GM04504 (cell line): ENCODE results near the gene RARA.
"Not testable (repeated sequence)": the region's sequence is repeated elsewhere in the genome, so short reads cannot be mapped to it uniquely, and the experiment has no call there.

ENCODE experiments used
- DNase-seq: peaks from one replicate; pipeline ENCODE4 v3.0.0-alpha.2; 2012; ENCODE audit warnings: low read depth

Gene RARA

DNA sequence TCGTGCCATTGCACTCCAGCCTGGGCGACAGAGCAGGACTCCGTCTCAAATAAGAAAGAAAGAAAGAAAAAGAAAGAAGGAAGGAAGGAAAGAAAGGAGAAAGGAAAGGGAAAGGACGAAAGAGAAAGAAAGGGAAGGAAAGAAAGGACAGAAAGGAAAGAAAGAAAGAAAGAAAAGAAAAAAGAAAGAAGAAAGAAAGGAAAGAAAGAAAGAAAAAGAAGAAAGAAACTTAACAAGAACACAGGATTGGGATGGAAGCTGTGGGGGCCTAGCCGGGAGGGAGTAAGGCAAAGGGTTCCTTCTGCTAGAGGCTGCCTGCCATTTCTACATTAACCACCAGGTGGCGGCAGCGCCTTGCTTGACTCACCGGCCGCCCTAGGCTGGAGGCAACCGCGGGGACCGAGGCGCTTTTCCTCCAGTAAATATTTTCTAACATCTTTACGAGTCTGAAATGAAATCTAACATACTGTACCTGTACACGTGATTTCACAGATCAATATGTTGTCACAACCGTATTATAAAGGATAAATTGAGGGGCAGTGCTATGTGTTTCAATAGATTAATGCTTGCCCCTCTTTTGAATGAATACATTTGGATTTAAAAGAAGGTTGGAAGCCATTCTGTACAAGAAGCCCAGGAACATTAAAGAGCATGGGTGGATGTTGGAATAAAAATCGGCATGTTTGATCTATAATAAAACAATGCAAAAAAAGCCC, 49.5 kb downstream of the RARA start:
- DNase-seq: peak; percentile 70

DNA sequence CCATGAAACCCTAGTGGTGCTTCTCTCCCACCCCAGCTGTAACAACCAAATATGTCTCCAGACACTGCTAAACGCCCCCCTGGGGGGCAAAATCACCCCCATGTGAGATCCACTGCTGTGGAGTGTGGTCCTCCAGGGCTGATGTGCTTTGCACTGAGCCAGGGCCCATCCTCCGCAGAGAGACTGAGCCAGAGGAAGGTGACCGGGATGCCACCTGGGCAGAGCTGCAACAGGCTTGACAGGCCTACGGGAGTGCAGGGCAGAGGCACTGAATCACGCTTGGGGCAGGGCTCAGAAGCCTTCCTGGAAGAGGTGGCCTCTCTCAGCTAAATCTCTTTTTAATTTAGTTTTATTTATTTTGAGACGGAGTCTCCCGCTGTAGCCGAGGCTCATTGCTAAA, 51.1 kb downstream of the RARA start:
- no peak for DNase-seq

DNA sequence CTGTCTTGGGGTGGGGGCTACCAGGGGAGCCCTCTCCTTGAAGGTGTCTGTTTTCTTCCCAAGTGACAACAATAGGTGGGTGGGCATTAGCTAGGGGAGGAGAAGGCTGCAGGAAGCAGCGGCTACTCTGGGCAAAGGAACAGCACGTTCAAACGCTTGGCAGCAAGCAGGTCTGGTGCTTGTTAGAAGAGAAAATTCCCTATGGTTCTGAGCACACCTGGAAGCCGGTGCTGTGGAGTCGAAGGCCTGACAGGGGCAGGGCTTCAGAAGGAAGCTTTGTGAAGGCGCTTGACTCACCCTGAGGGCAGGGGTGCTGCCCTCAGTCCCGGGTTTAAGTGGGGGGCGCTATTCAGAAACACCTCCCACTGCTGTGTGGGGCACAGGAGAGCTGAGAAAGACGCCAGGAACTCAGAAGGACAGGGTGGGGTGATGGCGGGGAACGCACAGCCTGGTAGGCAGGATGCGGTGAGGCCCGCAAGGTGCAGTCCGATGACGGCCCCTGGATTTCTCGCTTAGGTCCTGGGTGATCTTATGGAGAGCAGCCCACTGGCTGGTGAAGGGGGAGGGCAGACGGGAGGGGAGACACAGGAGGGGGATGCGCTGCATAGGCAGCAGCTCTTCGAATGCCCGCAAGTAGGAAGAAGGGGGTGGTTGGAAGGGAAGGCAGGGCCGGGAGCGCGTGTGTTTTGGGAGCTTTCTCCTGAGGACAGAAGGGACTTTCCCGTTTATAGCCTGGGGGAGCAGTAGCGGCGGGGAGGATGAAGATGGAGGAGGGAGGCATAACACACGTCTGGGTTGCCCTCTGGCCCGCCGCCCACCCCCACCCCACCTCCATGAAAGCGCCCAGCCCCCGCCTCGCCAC, 52.3 kb downstream of the RARA start:
- no peak for DNase-seq

DNA sequence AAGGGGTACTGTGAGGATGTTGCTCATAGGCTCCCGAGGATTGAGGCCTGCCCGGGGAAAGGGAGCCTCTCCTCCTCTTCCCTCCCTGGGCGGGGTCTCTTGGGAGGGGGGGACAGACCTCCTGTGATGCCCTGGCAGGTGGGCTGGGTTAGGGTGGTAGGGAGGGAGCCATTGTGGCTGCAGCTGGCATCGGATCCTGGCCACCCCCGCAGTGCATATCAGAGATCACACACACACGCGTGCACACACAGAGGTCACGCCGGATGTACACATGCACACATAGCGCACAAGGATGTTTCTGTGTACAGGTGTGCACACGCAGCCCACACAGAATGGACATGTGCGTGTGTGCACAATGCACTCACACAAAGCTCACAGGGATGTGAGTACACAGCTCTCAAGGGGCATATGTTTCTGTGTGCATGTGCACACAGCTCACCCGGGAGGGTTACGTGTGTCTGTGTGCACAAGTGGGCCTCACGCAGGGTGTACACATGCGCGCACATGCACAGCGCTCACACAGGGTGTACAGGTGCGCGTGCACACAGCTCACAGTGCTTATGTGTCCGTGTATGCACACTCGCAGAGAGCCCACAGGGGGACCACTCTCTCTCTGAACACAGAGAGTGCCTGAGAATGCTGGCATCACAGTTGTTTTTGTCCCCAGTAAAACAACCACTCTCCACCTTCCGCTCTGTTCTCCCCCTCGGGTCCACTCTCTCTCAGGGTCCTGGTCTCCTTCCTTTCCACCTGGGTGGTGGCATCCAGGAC, 53.1 kb downstream of the RARA start:
- DNase-seq: no peak

DNA sequence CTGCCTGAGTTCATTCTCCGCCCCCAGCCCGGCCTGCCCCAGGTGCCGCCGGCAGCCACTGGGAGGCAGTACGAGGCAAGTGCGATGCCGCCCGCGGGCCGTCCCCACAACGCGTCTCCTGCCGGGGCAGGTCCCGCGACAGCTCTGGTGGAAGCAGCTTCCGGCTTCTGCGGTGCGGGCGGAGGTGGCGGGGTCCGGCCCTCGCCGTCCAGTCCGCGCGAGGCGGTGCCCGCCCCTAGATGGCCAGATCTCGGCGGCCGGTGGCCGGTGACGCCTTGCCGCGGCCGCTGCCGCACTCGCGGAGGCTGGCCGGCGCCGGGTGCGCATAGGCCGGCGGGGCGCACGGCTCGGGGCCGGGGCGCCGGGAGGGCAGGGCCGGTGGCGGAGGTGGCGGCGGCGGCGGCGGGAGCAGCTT, 53.7 kb downstream of the RARA start:
- no peak for DNase-seq

DNA sequence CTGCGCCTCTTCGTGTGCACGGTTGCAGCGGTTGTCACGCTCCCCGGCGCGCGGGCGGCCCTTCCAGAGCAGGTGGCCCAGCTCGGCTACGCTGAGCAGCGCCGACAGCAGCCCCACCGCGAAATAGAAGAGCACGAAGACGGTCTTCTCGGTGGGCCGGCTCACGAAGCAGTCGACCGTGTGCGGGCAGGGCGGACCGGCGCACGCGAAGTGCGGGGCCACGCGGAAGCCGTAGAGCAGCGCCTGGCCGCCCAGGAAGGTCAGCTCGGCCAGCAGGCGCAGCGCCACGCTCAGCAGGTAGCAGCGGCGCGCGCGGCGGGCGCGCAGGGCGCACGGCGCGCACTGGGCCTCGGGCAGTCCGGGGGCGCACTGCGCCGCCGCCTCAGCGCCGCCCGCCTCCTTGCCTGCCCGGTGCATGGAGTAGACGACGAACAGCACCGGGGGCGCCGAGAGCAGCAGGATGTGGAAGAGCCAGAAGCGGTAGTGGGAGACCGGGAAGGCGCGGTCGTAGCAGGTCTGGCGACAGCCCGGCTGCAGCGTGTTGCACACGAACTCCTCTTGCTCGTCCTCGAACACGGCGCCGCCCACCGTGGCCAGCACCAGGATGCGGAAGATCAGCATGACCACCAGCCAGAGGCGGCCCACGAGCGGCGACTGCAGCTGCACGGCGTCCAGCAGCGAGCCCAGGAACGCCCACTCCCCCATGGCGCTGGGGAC, 54.3 kb downstream of the RARA start:
- no peak for DNase-seq

DNA sequence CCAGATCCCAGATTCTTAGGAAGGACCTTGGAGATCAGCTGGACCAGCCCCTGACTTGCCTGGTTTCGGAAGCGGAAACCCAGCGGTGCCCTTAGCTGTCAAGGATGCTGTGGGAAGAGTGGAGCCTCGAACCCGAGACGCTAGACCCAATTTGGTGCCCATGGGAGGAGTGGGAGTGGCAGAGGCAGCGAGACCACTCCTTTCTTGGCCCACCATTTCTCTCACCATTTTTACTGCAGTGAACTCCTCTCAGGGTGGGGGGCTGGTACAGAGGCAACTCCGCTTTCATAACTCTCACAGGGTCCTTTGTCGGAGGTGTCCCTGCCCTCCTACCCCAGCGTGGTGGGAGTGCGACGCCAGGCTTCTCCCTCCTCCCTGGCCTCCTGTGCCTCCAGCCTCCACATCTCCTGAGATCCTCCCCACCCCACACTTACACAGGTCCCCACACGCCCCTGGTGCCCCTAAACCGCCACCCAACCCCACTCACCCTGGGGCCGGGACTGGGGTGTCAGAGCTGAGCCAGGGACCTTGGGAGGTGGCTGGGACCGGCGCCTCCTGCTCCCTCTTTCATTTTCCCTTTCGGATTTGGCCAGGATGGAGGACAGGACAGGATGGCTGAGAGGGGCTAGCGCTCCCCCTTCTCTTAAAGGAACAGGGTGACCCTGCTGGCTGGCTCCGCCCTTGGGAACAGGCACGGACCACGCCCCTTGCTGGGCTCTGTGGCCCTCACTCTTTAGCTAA, 55.3 kb downstream of the RARA start, which contains the start of gene GJD3:
Gene GJD3 (minus strand): TSS at position 617 of the 741 bp plus-strand sequence. CDS start 922 bp downstream, outside the sequence.
- DNase-seq: no peak

DNA sequence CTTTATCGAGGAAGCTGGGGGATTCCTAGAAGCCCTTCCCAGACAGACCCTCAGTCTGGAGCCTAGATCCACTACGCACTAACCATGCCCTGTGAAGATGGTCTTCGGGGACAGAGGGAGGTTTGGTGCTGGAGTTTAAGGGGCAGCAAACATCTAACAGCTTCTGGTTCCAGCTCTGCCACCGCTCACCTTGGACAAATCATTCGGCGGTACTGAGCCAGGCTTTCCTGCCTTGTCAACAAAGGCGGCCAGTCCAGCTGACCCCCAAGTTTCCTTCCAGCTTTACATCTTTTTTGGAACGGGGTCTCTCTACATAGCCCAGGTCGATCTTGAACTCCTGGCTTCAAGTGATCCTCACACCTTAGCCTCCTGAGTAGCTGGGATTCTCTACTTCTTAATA, 55.9 kb downstream of the RARA start:
- DNase-seq: no peak

DNA sequence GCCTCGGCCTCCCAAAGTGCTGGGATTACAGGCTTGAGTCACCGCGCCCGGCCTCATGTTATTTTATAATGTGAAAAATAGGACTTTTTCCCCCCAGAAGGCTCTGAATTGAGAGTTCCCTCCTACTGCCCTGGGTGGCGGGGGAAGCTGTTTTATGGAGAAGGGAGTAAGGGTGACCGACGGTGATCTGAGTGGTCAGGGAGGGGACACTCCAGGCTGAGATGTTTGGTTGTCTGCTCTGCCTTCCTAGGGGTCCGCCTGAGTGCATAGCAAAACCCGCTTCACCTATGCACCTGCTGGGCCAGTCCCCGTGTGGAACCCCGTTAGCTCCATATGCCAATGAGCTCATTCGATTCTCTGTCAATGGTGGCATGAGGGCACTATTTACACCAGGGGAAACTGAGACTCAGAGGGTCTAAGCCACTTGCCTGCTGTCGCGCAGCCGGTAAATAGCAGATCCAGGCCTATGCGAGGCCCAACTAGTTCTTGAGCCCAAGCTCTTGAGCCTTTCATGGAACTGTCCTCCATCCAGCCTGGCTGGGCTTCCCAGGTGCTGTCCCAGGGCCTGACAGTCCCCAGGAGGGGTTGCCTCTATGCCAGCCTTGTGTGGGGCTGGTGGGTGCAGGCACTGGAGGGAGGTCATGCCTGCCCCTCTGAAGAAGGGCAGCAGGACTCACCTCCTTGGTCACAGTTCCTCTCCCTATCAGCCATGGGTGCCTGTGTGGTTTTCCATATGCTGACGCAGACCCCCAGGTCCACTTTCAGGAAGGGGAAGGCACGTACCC, 57.3 kb downstream of the RARA start:
- no peak for DNase-seq

DNA sequence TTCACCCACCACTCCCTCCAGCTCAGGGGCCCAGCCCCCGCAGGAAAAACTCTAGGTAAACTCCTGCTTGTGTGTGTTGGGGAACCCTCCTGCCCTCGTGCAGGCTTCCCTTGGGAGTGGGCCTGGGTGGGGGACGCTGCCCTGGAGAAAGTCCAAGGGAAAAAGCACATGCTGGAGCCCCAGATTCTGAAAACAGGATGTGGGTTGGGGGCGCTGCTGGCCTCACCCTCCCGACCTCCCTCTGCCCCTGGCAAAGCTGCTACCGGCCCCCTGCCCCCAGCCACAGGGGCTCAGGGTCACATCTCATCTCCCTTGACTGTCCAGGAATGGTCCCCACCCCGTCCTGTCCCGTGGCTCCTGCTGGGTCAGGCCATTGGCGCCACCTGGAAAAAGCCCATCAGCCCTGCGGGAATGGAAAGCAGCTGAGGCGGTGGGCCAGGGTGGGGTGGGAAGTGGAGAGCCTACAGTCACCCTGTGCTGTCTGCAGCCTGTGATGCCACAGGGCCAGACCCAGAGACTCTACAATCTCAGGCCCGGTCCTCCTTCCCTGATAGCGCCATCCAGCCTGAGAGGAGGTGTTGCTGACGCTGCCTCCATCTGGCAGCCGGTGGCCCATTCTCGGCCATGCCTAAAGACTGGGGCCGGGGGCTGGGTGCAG, 58.0 kb downstream of the RARA start:
- DNase-seq: no peak

DNA sequence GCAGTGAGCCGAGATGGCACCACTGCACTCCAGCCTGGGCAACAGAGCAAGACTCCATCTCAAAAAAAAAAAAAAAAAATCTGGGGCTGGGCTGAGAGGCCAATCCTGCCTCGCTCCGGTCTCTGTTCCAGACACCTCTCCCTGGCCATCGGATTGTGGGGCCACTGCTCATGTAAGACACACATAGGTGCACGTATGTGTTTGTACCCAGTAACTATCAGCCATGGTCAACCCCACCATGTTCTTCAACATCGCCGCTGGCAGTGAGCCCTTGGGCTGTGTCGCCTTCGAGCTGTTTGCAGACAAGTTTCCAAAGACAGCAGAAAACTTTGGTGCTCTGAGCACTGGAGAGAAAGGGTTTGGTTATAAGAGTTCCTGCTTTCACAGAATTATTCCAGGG, 58.7 kb downstream of the RARA start:
- DNase-seq: not testable (repeated sequence)

DNA sequence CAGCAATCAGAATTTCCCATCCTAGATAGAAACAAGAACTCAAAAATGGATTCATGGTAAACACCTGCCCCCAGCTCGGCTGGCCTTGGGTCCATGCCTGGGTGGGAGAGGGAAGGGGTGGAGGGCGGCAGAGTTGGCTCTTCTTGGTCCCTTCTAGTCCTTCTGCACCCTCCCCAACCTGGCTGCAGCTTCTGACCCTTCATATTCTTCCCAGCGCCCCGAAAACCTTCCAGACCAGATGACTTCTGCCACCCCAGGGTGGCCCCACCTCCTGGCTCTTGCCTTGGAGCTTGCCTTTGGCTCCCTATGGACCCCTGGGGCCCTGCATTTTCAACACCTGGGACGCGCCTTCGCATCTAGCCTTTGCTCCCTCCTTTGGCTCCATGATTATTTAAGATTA, 60.9 kb downstream of the RARA start:
- DNase-seq: no peak

DNA sequence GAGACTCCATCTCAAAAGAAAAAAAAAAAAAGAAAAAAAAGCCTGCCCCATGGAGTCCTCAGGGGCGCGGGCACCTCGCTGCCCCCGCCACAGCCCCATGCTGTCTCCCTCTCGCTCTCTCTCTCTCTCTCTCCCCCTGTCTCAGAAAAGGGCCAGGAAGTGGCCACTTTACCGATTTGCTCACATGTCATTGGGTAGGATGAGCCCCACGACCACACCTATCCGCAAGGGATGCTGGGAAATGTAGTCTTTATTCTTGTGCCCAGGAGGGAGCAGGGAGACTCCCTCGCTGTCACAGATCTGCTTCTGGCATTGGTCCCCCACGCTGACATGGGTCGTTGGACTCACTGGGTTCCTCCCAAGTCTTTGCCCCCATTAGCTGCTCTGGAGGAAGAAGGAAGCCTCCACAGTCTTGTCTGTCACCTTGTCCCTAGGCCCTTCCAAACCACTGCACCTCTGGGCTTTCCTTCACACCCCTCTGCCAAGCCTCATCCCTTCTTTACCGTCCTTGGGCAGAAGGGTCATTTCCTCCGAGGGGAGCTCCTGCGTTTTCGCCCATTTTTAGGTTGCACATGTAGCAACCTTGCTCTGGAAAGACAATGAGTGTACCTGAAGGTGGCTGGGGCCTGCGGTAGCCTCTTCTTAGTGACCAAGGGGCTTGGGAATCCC, 62.4 kb downstream of the RARA start:
- no peak for DNase-seq

DNA sequence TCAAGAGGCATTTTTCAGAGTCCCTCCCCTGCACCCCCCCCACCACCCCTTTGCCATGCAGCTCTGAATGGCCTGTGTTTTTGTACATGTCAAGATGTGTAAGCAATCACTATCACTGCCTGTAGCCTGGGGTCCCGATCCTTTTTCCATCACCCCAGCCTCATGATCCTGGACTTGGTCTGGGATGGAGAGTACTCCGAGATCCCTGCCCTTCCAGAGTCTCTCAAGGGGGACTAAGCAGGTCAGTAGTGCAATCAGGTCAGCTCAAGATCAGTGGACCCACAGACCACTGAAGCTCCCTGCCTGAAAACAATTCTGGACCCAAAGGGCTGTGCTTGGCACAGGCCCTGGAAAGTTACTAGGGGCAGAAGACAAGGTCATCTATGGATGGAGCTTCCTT, 63.1 kb downstream of the RARA start:
- DNase-seq: no peak

DNA sequence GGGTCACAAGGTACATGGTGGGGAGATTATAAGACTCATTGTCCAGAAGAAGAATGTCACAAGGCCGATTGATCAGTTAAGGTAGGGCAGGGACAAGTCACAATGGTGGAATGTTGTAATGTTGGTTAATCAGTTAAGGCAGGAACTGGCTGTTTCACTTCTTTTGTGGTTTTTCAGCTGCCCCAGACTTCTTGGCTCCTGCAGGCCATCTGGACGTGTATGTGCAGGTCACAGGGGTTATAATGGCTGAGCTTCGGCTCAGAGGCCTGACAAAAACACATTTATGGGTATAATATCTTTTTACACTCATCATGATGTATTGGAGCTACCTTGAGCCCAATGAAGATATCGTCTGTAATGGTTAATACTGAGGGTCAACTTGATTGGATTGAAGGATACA, 63.7 kb downstream of the RARA start:
- not testable (repeated sequence) for DNase-seq

DNA sequence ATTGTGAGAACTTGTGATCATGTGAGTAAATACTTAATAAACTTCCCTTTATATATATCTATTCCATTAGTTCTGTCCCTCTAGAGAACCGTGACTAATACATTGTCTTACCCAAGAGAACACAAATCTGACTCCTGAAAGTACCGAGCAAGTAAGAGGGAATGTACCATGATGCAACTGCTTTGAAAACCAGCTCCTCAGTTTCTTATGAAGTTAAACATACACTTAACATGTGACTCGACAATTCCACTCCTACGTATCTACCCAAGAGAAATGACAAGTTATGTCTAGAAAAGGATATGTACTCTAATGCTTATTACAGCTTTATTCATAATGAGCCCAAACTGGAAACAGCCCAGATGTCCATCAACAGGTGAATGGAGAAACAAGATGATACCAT, 64.3 kb downstream of the RARA start:
- DNase-seq: no peak

DNA sequence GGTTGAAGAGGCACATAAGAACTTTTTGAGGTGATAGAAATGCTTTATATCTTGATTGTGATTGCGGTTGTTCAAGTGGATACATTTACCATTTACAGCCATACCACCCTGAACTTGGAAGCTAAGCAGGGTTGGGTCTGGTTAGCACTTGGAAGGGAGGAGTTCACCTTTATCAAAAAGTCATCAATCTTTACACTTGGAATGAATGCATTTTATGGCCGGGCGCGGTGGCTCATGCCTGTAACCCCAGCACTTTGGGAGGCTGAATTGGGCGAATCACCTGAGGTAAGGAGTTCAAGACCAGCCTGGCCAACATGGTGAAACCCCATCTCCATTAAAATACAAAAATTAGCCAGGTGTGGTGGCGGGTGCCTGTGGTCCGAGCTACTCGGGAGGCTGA, 65.0 kb downstream of the RARA start:
- DNase-seq: no peak

DNA sequence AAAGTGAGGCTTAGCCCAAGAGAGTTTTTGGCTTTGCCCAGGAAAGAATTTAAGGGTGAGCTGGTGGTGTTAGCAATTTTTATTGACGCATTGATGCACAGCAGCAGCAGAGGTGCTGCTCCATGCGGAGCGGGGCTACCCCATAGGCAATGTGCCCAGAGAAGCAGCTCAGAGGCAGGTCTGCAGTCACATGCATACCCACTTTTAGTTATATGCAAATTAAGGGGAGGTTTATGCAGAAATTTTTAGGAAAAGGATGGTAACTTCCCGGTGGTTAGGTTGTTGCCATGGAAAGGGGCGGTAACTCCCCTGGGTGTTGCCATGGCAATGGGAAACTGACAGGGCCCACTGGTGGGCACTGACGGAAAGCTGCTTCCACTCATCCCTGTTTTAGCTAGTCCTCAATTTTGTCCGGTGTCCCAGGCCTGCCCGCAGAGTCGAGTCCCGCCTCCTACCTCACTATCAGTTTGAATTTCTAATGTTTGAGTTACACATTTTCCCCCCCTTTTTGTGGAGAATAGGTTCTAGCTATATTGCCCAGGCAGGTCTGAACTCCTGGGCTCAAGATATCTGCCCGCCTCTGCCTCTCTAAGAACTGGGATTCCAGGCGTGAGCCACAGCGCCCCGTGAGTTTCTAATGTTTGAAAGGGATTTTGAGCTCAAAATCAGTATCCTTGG, 66.0 kb downstream of the RARA start:
- DNase-seq: no peak

DNA sequence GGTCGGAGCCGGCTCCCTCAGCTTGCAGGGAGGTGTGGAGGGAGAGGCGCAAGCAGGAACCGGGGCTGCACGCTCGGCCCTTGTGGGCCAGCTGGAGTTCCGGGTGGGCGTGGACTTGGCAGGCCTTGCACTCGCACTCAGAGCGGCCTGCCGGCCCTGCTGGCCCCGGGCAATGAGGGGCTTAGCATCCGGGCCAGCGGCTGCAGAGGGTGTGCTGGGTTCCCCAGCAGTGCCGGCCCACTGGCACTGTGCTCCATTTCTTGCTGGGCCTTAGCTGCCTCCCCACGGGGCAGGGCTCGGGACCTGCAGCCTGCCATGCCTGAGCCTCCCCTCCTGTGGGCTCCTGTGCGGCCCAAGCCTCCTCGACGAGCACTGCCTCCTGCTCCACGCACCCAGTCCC, 66.8 kb downstream of the RARA start:
- DNase-seq: not testable (repeated sequence)
